Fibroblast of lung (primary cell): ENCODE data around the gene SLC13A5.

ENCODE experiments used
- EZH2 ChIP-seq: IDR thresholded peaks from 2 replicates; pipeline ENCODE4 v1.5.1; 2012; ENCODE audit warnings: low read length, control low read depth, mild to moderate bottlenecking; ENCODE audit errors: missing control alignments
- TF ChIP-seq, protein P1 (sequence below), 2 donors: IDR thresholded peaks in 1 of 2; conservative IDR thresholded peaks in 1 of 2; 1 replicate in 1 of 2; 2 replicates in 1 of 2; pipeline ENCODE4 v1.5.1; 2011 to 2012; ENCODE audit warnings: low read length in 2 of 2, control low read depth in 1 of 2, inconsistent platforms in 1 of 2, low read depth in 1 of 2, mild to moderate bottlenecking in 1 of 2

DNA sequence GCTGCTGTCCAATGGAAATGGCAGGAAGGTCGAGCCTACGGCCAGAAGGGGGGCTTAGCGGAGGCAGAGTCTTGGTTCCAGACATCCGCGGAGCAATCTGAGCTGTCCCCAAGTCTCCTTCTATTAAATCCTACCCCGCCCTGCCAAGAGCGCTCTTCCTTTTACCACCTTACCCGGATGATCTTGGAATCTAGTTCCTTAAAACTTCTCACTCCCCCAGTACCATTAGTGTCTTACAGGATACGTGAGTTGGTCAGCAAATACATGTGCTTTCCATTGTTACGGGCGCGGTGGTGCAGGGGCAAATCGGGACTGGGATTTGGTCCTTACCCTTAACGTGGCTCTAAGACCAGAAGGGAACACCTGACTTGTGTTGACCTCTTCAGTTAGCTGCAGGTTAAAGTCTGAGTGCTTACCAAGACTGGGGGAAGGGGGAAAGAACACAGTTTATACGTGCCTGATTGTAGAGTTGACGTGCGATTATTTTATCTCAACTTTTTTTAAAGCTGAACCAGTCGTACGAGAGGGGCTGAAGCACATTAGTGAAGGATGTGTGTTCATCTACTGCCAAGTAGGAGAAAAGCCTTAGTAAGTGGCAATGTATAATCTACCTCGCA is 71.8 kb downstream of the SLC13A5 start:
- TF ChIP-seq, protein P1, sequence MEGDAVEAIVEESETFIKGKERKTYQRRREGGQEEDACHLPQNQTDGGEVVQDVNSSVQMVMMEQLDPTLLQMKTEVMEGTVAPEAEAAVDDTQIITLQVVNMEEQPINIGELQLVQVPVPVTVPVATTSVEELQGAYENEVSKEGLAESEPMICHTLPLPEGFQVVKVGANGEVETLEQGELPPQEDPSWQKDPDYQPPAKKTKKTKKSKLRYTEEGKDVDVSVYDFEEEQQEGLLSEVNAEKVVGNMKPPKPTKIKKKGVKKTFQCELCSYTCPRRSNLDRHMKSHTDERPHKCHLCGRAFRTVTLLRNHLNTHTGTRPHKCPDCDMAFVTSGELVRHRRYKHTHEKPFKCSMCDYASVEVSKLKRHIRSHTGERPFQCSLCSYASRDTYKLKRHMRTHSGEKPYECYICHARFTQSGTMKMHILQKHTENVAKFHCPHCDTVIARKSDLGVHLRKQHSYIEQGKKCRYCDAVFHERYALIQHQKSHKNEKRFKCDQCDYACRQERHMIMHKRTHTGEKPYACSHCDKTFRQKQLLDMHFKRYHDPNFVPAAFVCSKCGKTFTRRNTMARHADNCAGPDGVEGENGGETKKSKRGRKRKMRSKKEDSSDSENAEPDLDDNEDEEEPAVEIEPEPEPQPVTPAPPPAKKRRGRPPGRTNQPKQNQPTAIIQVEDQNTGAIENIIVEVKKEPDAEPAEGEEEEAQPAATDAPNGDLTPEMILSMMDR (conservative IDR thresholded peaks at IDR 0.05 in 1 of 2, IDR thresholded peaks at IDR 0.05 in 1 of 2; ENCODE audit: low read depth in 1 of 2, low read length in 2 of 2) = no peak
- no peak for TF ChIP-seq EZH2
